B cell (primary cell): ENCODE results near the gene POC1B. TPM values are rescaled to one million over a fixed set of nuclear protein-coding genes. Genes with fewer than 3 reads are reported as not detected.

Source experiments
- ATAC-seq: fragments of 200-7000 bp; cut with Tn5 transposase; one replicate; pipeline ENCODE4 v1.10.0; 2021; ENCODE audit warnings: low read depth, mild to moderate bottlenecking, moderate number of reproducible peaks, moderate library complexity
- CTCF ChIA-PET: fragments of 350-600 bp; sonication (Branson Sonifier 250); formaldehyde crosslinking; loops from one replicate; lab custom pipeline; 2021; ENCODE audit warnings: antibody characterized with exemption, inconsistent platforms; lab: Charles Lee
- POLR2A ChIA-PET: fragments of 350-600 bp; sonication (Branson Sonifier 250); formaldehyde crosslinking; loops from one replicate; lab custom pipeline; 2021; ENCODE audit warnings: antibody characterized with exemption; lab: Charles Lee
- DNase-seq: peaks from one replicate; pipeline ENCODE4 v3.0.0; 2013
- H2AFZ ChIP-seq: 2 replicates; pipeline ENCODE4 v1.6.1; 2012; ENCODE audit warnings: mild to moderate bottlenecking, low read depth, low read length; ENCODE audit not compliant: insufficient read depth, poor library complexity, severe bottlenecking
- H3K27ac ChIP-seq, 2 donors: 1 replicate in 1 of 2; 2 replicates in 1 of 2; pipeline ENCODE4 v1.5.1; 2012 to 2013; ENCODE audit warnings: low read length in 2 of 2, mild to moderate bottlenecking in 2 of 2, moderate library complexity in 1 of 2
- H3K27me3 ChIP-seq, 4 experiments: fragments of 200-600 bp in 1 of 4; sonication (generic) in 1 of 4; replicated peaks in 1 of 4; 1 replicate in 2 of 4; 2 replicates in 2 of 4; pipeline versions ENCODE4 v1.6.1 to v1.7.0; 2013 to 2016; ENCODE audit warnings: low read length in 3 of 4, mild to moderate bottlenecking in 2 of 4, mixed read lengths in 1 of 4, moderate library complexity in 1 of 4; ENCODE audit not compliant: insufficient read depth in 4 of 4, control insufficient read depth in 3 of 4; ENCODE audit errors: control extremely low read depth in 1 of 4
- H3K36me3 ChIP-seq, 2 experiments: replicated peaks in 1 of 2; 1 replicate in 1 of 2; 2 replicates in 1 of 2; pipeline versions ENCODE4 v1.6.1 to v1.7.1; 2013; ENCODE audit warnings: low read length in 1 of 2; ENCODE audit not compliant: insufficient read depth in 2 of 2, control insufficient read depth in 1 of 2; ENCODE audit errors: control extremely low read depth in 1 of 2, extremely low read depth in 1 of 2
- H3K4me1 ChIP-seq, 2 donors: fragments of 200-600 bp in 1 of 2; sonication (generic) in 1 of 2; 1 replicate in 1 of 2; 2 replicates in 1 of 2; pipeline versions ENCODE4 v1.5.1 to v1.6.1; 2013 to 2017; ENCODE audit warnings: low read length in 2 of 2; ENCODE audit not compliant: control insufficient read depth in 2 of 2, insufficient read depth in 2 of 2
- H3K4me2 ChIP-seq: replicated peaks from 2 replicates; pipeline ENCODE3; 2012; ENCODE audit warnings: mild to moderate bottlenecking, low read depth, low read length; ENCODE audit not compliant: poor library complexity, severe bottlenecking
- H3K4me3 ChIP-seq, 5 experiments: fragments of 200-600 bp in 1 of 5; sonication (generic) in 1 of 5; 1 replicate in 3 of 5; 2 replicates in 2 of 5; pipeline versions ENCODE4 v1.5.1 to v1.7.0; 2011 to 2016; ENCODE audit warnings: low read length in 4 of 5, mild to moderate bottlenecking in 4 of 5, low read depth in 2 of 5, control low read depth in 1 of 5, moderate library complexity in 1 of 5; ENCODE audit not compliant: insufficient read depth in 1 of 5; ENCODE audit errors: control extremely low read depth in 1 of 5, extremely low read depth in 1 of 5
- H3K79me2 ChIP-seq: fragments of 200-600 bp; sonication (generic); one replicate; pipeline ENCODE4 v1.6.0; 2016; ENCODE audit warnings: low read length; ENCODE audit not compliant: control insufficient read depth, insufficient read depth
- H3K9ac ChIP-seq: fragments of 200-600 bp; sonication (generic); 2 replicates; pipeline ENCODE4 v1.6.1; 2017; ENCODE audit warnings: mild to moderate bottlenecking, low read length, moderate library complexity
- H3K9me3 ChIP-seq, 3 donors: one replicate each; pipeline versions ENCODE4 v1.6.1 to v1.7.1; 2013; ENCODE audit warnings: low read length in 2 of 3; ENCODE audit not compliant: control insufficient read depth in 2 of 3, insufficient read depth in 1 of 3; ENCODE audit errors: control extremely low read depth in 1 of 3
- H4K20me1 ChIP-seq: 2 replicates; pipeline ENCODE4 v1.6.0; 2012; ENCODE audit warnings: mild to moderate bottlenecking, low read length; ENCODE audit not compliant: insufficient read depth, control insufficient read depth, poor library complexity, severe bottlenecking
- H3K27ac Mint-ChIP-seq: one replicate; pipeline ENCODE4 v1.8.0; 2021; ENCODE audit warnings: mixed read lengths
- H3K27me3 Mint-ChIP-seq: one replicate; pipeline ENCODE4 v1.8.0; 2021; ENCODE audit warnings: mixed read lengths
- H3K4me1 Mint-ChIP-seq: one replicate; pipeline ENCODE4 v1.8.0; 2021; ENCODE audit warnings: mixed read lengths
- H3K4me3 Mint-ChIP-seq: one replicate; pipeline ENCODE4 v1.8.0; 2021; ENCODE audit warnings: mixed read lengths
- H3K9me3 Mint-ChIP-seq: one replicate; pipeline ENCODE4 v1.8.0; 2022; ENCODE audit warnings: mixed read lengths; ENCODE audit not compliant: insufficient read depth
- CTCF ChIP-seq: fragments of 200-600 bp; IDR thresholded peaks from one replicate; pipeline ENCODE4 v1.8.0; 2022; ENCODE audit warnings: antibody characterized with exemption, mild to moderate bottlenecking
- EZH2 ChIP-seq: IDR thresholded peaks from 2 replicates; pipeline ENCODE4 v1.6.1; 2012; ENCODE audit warnings: borderline replicate concordance, low read depth, mild to moderate bottlenecking, moderate library complexity, low read length; ENCODE audit not compliant: insufficient read depth, poor library complexity, severe bottlenecking
- WGBS: methylation state at CpG from one replicate; pipeline ENCODE4 v1.1.5; 2013; ENCODE audit warnings: missing lambda C conversion rate; ENCODE audit not compliant: insufficient coverage; 5-methylcytosine and 5-hydroxymethylcytosine counted together
- intact Hi-C: fragments of 100-400 bp; cut with micrococcal nuclease; formaldehyde crosslinking; loops from one replicate; pipeline ENCODE4 v1.10.0; 2022
- polyA plus RNA-seq: library from polyadenylated mRNA; depleted of rRNA; stranded (reverse); fragments of >200 nt; gene quantifications from 2 replicates; pipeline ENCODE4 v1.2.3, GENCODE V29; 2012
- total RNA-seq, 2 donors: library from RNA; stranded (reverse); fragments of 120-200 nt in 1 of 2; gene quantifications; 1 replicate in 1 of 2; 2 replicates in 1 of 2; pipeline versions ENCODE4 v1.2.3 to v1.2.4, GENCODE V29; 2013 to 2022

The POC1B gene
- total and polyA plus RNA-seq, 2 donors (not counting 1 experiment from before 2014, with no cell fraction given), result 12.0 to 39.5 TPM

DNA sequence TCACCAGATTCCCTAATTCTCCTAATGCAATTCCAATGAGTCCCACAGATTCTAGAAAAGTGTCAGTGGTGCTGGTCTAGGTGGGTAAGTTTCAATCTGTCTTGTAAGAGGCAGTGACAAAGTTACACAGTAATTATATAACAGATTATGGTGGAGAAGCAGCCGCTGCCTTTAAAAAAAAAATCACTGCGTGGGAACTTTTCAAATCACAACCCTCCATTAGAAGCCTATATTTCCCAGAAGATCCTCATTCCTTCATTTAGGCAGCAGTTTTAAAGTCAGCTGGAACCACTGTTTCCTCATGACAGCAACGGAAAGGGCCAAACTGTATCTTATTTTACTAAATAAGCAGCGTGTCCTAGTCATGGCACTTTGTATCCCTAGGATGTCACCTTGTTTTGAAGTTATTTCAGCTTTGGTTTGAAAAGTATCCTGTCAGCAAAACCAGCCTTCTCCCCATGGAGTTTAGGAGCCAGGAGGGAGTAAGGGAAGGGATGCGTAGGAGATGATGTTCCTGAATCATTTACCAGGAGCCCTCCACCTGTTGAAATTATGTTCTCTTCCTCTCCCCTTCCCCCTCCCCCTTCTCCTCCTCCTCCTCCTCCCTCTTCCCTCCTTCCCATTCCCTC is 145.9 kb downstream of the POC1B start:
- Histone ChIP-seq H2AFZ (no peak overlapping the region), H3K4me3 (no peak overlapping the region), H3K27me3 (no peaks in the 10 kb centered on the region), H3K27ac (no peak overlapping the region), H3K79me2 (no peaks in the 10 kb centered on the region), H3K9me3 (no peaks in the 10 kb centered on the region), H3K4me1 (no peaks in the 10 kb centered on the region), H3K9ac (no peak overlapping the region), H3K36me3 (no peaks in the 10 kb centered on the region), H4K20me1 (no peaks in the 10 kb centered on the region), H3K4me2 (no peak overlapping the region)
- WGBS, result 100% methylated on average over 1 of the region's 5 CpGs
- ChIA-PET POLR2A (no interaction called here), CTCF (no interaction called here)
- H3K4me1 Mint-ChIP-seq, result no peaks in the 10 kb centered on the region
- intact Hi-C loops, result no loop called here
- no peaks in the 10 kb centered on the region for H3K27me3 Mint-ChIP-seq
- H3K9me3 Mint-ChIP-seq, result no peaks in the 10 kb centered on the region
- no peak overlapping the region for H3K4me3 Mint-ChIP-seq
- DNase-seq (no peak), ATAC-seq (no peak)
- no peak for TF ChIP-seq CTCF
- no peak for TF ChIP-seq EZH2
- no peak overlapping the region for H3K27ac Mint-ChIP-seq

DNA sequence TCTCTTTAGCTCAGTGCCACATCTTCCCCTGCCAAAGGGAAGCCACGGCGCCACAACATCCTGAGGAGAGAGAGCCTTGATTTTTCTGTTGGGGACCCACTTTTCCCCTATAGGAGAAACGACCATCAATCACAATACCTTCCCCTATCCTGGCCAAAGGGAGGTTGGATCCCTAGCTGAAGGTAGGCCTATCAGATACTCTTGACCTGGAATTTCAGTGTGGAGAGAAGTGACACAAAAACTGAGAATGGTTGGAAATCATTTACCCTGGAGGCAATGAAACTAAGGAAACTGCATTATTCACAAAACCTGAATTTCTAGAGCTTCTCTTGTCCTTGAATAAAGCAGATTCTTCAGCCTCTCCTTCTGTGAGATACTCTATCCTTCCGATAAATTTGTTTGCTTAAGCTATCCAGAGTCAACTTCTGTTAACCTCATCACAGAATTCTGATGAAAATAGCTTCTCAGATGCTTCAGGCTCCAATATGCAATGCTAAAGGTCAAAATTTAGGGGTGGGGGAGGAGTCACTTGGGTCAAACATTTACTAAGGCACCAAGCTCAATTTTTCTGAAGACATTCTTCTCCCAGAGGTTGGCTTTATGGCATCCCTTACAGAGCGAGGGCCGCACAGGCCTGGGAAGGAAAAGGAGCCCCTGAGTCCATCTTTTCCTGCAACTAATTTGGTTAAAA is 146.6 kb downstream of the POC1B start:
- H3K4me3 ChIP-seq, result no peak overlapping the region
- CTCF ChIA-PET, result no interaction called here
- no peak for DNase-seq
- no peaks in the 10 kb centered on the region for H3K36me3 ChIP-seq
- no peaks in the 10 kb centered on the region for H3K4me1 Mint-ChIP-seq
- H4K20me1 ChIP-seq, result no peaks in the 10 kb centered on the region
- H3K9ac ChIP-seq, result no peak overlapping the region
- no peaks in the 10 kb centered on the region for H3K27me3 Mint-ChIP-seq
- no peak overlapping the region for H3K4me2 ChIP-seq
- no peaks in the 10 kb centered on the region for H3K79me2 ChIP-seq
- no peak for TF ChIP-seq EZH2
- no peak for TF ChIP-seq CTCF
- no peak overlapping the region for H3K27ac Mint-ChIP-seq
- H3K4me1 ChIP-seq, result no peaks in the 10 kb centered on the region
- no peaks in the 10 kb centered on the region for H3K9me3 Mint-ChIP-seq
- no CpG with 5 or more reads among the region's 6 CpGs for WGBS
- POLR2A ChIA-PET, result no interaction called here
- intact Hi-C loops, result no loop called here
- H3K4me3 Mint-ChIP-seq, result no peak overlapping the region
- H3K27ac ChIP-seq, result no peak overlapping the region
- no peak for ATAC-seq
- H3K27me3 ChIP-seq, result no peaks in the 10 kb centered on the region
- H3K9me3 ChIP-seq, result no peaks in the 10 kb centered on the region
- no peak overlapping the region for H2AFZ ChIP-seq
